GM18520 (cell line): ENCODE measurements around the gene FKTN.
"Not testable (repeated sequence)": the region's sequence is repeated elsewhere in the genome, so short reads cannot be mapped to it uniquely, and the experiment has no call there.

Experiments
- ATAC-seq: cut with Tn5 transposase; IDR thresholded peaks from one replicate; pipeline ENCODE4 v1.9.1; 2021; ENCODE audit not compliant: unreplicated experiment

FKTN gene

GRCh38 chr9:105557804-105558610 is at the start of gene FKTN:
FKTN (plus strand) TSS chr9:105558131; CDS start chr9:105575033, 16,902 bp downstream.
- peak; percentile 91 for ATAC-seq

GRCh38 chr9:105508530-105508929 is 49.4 kb upstream of the FKTN start:
- ATAC-seq, result no peak

GRCh38 chr9:105510024-105510423 is 47.9 kb upstream of the FKTN start:
- peak; percentile 52 for ATAC-seq

DNA sequence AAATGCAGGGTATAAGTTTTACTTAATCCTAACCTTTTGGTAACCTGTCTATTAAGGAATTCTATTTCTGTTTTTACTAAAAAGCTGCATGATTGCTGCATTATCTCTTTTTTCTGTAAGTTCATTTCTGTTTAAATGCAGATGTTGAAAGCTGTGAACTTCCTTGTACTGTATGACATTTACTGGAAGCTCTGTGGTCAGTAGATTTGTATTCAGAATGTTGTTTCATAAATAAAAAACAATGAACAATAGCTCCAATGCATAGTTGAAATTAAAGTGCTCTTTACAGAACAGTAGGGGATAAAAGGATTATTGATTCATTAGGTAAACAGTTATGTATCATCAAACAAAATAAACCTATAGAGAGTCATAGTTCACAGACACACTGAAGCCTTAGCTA is 46.5 kb upstream of the FKTN start:
- no peak for ATAC-seq

- no peak for ATAC-seq
These were observed 42.0 kb upstream of the FKTN start for GRCh38 chr9:105515811-105516413.

- not testable (repeated sequence) for ATAC-seq
These were observed 38.1 kb upstream of the FKTN start for GRCh38 chr9:105519710-105520369.

- ATAC-seq, result not testable (repeated sequence)
These were observed 36.9 kb upstream of the FKTN start for GRCh38 chr9:105520992-105521391.

DNA sequence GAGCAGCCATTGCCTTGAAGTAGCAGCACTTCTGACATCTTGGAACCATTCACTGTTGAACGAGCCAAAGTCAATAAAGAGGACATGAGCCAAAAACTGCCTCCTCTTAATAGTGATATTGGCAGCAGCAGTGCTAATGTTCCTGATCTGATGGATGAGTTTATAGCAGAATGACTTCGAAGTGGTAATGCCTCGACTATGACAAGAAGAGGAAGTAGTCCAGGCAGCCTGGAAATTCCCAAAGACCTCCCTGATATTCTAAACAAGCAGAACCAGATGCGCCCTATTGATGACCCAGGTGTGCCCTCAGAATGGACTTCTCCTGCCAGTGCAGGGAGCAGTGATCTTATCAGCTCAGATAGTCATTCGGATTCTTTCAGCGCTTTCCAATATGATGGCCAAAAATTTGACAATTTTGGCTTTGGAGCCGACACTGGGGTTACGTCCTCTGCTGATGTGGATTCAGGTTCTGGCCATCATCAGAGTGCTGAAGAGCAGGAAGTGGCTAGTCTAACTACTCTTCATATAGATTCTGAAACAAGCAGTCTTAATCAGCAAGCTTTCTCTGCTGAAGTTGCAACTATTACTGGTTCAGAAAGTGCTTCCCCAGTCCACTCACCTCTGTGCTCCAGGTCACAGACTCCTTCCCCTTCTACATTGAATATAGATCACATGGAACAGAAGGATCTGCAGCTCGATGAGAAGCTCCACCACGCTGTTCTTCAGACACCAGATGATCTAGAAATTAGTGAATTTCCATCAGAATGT is 35.1 kb upstream of the FKTN start:
- peak; percentile 73 for ATAC-seq

DNA sequence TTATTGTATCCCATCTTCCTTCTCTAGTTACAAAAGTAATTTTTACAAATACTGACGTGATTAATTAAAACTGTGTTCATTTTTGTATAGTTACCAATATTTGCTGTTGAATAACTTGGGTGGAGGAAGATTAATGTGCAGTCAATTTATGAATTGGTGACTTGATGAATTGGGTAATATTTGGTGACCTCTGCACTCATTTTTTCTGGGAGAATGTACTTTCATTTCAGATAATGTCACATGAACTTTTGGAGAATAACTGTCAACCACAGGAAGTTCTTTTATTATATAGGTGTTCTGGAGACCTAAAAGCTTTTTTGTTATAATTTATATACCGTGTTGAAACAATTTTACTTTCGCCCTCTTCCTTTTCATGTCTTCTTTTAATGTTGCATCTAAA is 26.4 kb upstream of the FKTN start:
- ATAC-seq, result no peak

GRCh38 chr9:105535920-105536668 is 21.8 kb upstream of the FKTN start:
- ATAC-seq, result peak; percentile 81

DNA sequence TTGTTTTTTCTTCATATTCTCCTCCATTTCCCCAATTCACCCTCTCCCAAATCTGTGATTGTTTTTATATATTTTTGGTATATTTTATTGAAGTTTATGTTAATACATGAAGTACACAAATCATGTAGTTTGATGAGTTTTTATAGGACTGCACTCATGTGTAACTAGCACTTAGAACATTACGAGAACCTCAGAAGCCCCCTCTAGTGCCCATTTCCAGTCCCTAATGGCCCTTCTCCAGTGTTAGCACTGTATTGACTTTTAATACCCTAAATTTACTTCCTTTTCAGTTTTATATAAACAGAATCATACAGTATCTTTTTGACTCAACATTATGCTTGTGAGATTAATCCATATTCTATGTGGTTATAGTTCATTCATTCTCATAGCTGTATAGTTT is 18.5 kb upstream of the FKTN start:
- no peak for ATAC-seq

DNA sequence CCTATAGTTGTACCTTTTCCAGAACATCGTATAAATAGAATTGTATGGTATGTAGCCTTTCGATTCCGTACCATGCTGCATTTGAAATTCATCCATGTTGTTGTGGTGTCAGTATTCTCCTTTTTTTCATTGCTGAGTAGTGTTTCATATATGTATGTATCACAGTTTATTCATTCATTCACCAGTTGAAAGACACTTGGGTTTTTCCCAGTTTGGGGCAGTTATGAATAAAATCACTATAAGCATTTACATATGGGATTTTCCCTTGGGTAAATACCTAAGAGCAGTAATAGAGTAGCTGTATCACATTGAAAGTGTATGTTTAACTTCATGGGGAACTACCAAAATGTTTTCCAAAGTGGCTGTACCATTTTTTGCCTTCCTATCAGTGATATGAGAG is 16.1 kb upstream of the FKTN start:
- peak; percentile 98 for ATAC-seq

- ATAC-seq, result no peak
These were observed 3.9 kb upstream of the FKTN start for GRCh38 chr9:105554042-105554441.

GRCh38 chr9:105572455-105572854 is 14.5 kb downstream of the FKTN start:
- ATAC-seq, result no peak

- ATAC-seq, result not testable (repeated sequence)
These were observed 22.0 kb downstream of the FKTN start for GRCh38 chr9:105579952-105580351.

DNA sequence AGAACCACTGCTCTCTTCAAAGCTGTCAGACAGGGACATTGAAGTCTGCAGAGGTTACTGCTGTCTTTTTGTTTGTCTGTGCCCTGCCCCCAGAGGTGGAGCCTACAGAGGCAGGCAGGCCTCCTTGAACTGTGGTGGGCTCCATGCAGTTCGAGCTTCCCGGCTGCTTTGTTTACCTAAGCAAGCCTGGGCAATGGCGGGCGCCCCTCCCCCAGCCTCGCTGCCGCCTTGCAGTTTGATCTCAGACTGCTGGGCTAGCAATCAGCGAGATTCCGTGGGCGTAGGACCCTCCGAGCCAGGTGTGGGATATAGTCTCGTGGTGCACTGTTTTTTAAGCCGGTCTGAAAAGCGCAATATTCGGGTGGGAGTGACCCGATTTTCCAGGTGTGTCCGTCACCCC is 23.6 kb downstream of the FKTN start:
- not testable (repeated sequence) for ATAC-seq

DNA sequence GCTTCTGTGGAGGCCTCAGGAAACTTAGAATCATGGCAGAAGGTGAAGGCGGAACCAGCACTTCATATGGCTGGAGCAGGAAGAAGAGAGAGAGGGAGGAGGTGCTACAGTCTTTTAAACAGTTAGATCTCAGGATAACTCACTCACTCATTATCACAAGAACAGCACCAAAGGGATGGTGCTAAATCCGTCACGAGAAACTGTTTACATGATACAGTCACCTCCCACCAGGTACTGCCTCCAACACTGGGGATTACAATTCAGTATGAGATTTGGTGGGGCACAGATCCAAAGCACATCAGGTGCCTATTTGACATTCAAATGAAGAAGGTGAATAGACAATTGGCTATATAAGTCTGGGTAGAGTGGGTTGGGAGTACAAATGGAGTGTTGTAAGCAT is 35.2 kb downstream of the FKTN start:
- no peak for ATAC-seq

DNA sequence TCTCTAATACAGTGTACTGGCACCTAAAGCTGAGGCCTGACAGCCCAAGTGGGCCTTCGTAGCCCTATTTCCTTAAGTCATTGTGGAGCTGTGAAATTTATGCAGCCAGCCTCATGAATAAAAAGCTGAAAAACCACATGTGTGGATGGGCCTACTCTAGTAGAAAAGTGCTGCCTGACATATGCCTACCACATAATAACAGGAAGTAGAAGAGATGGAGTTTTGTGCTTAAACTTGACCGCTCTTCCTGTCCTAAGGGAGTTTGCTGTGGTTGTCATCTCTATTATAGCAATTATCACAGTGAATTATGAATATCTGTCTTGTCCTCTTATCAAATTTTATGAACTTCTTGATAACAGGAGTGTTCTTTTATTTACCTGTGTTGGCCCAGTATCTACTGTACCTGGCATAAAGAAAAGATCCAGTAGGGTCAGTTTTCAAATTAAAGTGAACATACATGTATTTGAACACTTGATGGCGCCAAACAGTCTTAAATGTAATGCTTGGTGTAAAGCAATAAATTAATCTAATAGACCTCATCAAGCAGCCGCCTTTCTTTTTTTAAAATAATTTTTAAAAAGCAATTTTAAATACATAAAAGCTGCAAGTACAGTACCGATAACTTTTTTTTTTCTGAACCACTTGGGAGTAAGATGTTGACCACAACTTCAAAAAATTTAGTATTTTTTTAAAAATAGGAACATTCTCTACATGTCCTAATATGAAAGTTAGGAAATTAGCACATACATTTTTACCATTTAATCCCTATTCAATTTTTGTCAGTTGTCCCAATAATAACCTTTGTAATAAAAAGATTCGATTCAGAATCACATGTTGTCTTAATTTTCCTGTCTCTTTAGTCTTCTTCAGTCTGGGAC is 51.0 kb downstream of the FKTN start:
- peak; percentile 64 for ATAC-seq

- ATAC-seq, result no peak
These were observed 63.1 kb downstream of the FKTN start for GRCh38 chr9:105621001-105621400.

DNA sequence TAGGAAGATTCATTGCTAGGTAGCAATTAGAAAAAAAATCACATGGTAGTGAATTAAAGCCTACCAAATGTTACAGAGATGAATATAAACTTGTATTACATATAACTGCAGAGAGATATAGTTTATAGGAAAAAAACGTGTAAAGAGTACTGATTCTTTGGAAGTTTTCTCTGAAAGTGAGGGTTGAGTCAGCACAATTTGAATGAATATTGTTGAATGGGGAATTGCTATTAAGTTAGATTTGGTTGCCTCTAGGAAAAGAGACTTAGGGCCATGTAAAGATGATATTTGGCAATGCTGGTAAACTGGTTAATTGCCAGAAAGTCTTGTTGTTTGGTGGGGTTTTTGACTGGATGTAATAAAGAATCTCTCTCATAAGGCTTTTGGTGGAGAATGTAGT is 67.2 kb downstream of the FKTN start:
- ATAC-seq, result no peak
